Measurements from ENCODE around the gene SHCBP1L.

- TF ChIP-seq CTCF (IDR thresholded peaks at IDR 0.05), result no peak
- TF ChIP-seq EZH2 (IDR thresholded peaks at IDR 0.05; ENCODE audit: borderline replicate concordance, insufficient read depth, low read depth, low read length, poor library complexity, severe bottlenecking), result no peak
Observed at GRCh38 chr1:182897696-182898095, 55.3 kb downstream of the SHCBP1L start.

All from B cell (primary cell).